ENCODE data around the gene SF1.

GRCh38 chr11:64755681-64756361, 22.5 kb downstream of the SF1 start:
- no peak for TF ChIP-seq CTCF (IDR thresholded peaks at IDR 0.05)
- TF ChIP-seq POLR2AphosphoS5 (IDR thresholded peaks at IDR 0.05), result no peak

Data from esophagus muscularis mucosa (tissue), 3 donors.